Astrocyte of the hippocampus (primary cell): ENCODE data around the gene RELN.

ENCODE experiments used
- DNase-seq: peaks from one replicate; pipeline ENCODE4 v3.0.0; 2011; ENCODE audit warnings: low read depth, low spot score

The RELN gene

GRCh38 chr7:103637726-103638125, 351.7 kb downstream of the RELN start:
- DNase-seq, result no peak

- peak; percentile 20 for DNase-seq
Observed at GRCh38 chr7:103637094-103637493, 352.4 kb downstream of the RELN start.

- DNase-seq, result peak; percentile 32
Observed at GRCh38 chr7:103636153-103636552, 353.3 kb downstream of the RELN start.

- DNase-seq, result no peak
Observed at GRCh38 chr7:103632972-103633371, 356.5 kb downstream of the RELN start.

GRCh38 chr7:103632005-103632639, 357.3 kb downstream of the RELN start:
- DNase-seq, result no peak

GRCh38 chr7:103630318-103630717, 359.1 kb downstream of the RELN start:
- DNase-seq, result no peak

- DNase-seq, result no peak
Observed at GRCh38 chr7:103628742-103629141, 360.7 kb downstream of the RELN start.

- no peak for DNase-seq
Observed at GRCh38 chr7:103626776-103627175, 362.7 kb downstream of the RELN start.

GRCh38 chr7:103622274-103622673, 367.2 kb downstream of the RELN start:
- DNase-seq, result no peak

GRCh38 chr7:103613655-103614642, 375.5 kb downstream of the RELN start:
- DNase-seq, result no peak

GRCh38 chr7:103609778-103610177, 379.7 kb downstream of the RELN start:
- no peak for DNase-seq

GRCh38 chr7:103605640-103606039, 383.8 kb downstream of the RELN start:
- no peak for DNase-seq

- peak; percentile 65 for DNase-seq
Observed at GRCh38 chr7:103598326-103598905, 391.0 kb downstream of the RELN start.

GRCh38 chr7:103597606-103598005, 391.9 kb downstream of the RELN start:
- no peak for DNase-seq

GRCh38 chr7:103594186-103594585, 395.3 kb downstream of the RELN start:
- no peak for DNase-seq

GRCh38 chr7:103593691-103594090, 395.8 kb downstream of the RELN start:
- peak; percentile 1 for DNase-seq

GRCh38 chr7:103592844-103593243, 396.6 kb downstream of the RELN start:
- no peak for DNase-seq

GRCh38 chr7:103592187-103592586, 397.3 kb downstream of the RELN start:
- DNase-seq, result no peak

GRCh38 chr7:103580031-103580430, 409.4 kb downstream of the RELN start:
- DNase-seq, result no peak

GRCh38 chr7:103577059-103577458, 412.4 kb downstream of the RELN start:
- no peak for DNase-seq

GRCh38 chr7:103576641-103577040, 412.8 kb downstream of the RELN start:
- no peak for DNase-seq

- no peak for DNase-seq
Observed at GRCh38 chr7:103574576-103574975, 414.9 kb downstream of the RELN start.
